Cerebellar nuclear complex (tissue), 1 donor: ENCODE measurements around the gene ACOX1.

Source experiments
- DNase-seq, 2 experiments: peaks; one replicate each; lab custom pipeline; 2025; lab: John Stamatoyannopoulos, UW

ACOX1 gene

GRCh38 chr17:75909051-75909811 is 69.7 kb downstream of the ACOX1 start:
- no peak for DNase-seq

GRCh38 chr17:75908201-75908600 is 70.8 kb downstream of the ACOX1 start:
- no peak for DNase-seq

- DNase-seq, result no peak
Observed at GRCh38 chr17:75906143-75906884, 72.7 kb downstream of the ACOX1 start.

- DNase-seq, result peak; percentile 49 to 80
Observed at GRCh38 chr17:75904749-75905521, 74.0 kb downstream of the ACOX1 start, which contains the start of gene MRPL38. MRPL38 (minus strand) TSS chr17:75904884; CDS start chr17:75904875, 9 bp downstream.

- no peak for DNase-seq
Observed at GRCh38 chr17:75902406-75902805, 76.6 kb downstream of the ACOX1 start.

- no peak for DNase-seq
Observed at GRCh38 chr17:75901727-75902126, 77.2 kb downstream of the ACOX1 start.

- DNase-seq, result no peak
Observed at GRCh38 chr17:75900691-75901533, 78.1 kb downstream of the ACOX1 start.

- DNase-seq, result no peak
Observed at GRCh38 chr17:75899767-75900468, 79.0 kb downstream of the ACOX1 start.

GRCh38 chr17:75899353-75899752 is 79.6 kb downstream of the ACOX1 start:
- DNase-seq, result no peak

GRCh38 chr17:75898791-75899190 is 80.2 kb downstream of the ACOX1 start:
- DNase-seq, result no peak

- no peak for DNase-seq
Observed at GRCh38 chr17:75898065-75898464, 80.9 kb downstream of the ACOX1 start.

GRCh38 chr17:75897160-75898019 is 81.6 kb downstream of the ACOX1 start:
- no peak for DNase-seq

- DNase-seq, result peak in 1 of 2 experiments; percentile 19
Observed at GRCh38 chr17:75896415-75897159, 82.4 kb downstream of the ACOX1 start, which contains the start of gene TRIM65. TRIM65 (minus strand) TSS chr17:75896951; CDS start chr17:75896937, 14 bp downstream.

- no peak for DNase-seq
Observed at GRCh38 chr17:75895370-75896155, 83.4 kb downstream of the ACOX1 start.

- no peak for DNase-seq
Observed at GRCh38 chr17:75894049-75894733, 84.8 kb downstream of the ACOX1 start.

GRCh38 chr17:75893305-75894048 is 85.5 kb downstream of the ACOX1 start:
- no peak for DNase-seq
